Measurements from ENCODE around the gene MEF2C. TPM values are rescaled to one million over a fixed set of nuclear protein-coding genes. Genes with fewer than 3 reads are reported as not detected.

Gene MEF2C
- polyA plus RNA-seq, 1 donor (not counting 4 experiments of a cell fraction or from before 2014, with no cell fraction given), result 0.10 TPM

DNA sequence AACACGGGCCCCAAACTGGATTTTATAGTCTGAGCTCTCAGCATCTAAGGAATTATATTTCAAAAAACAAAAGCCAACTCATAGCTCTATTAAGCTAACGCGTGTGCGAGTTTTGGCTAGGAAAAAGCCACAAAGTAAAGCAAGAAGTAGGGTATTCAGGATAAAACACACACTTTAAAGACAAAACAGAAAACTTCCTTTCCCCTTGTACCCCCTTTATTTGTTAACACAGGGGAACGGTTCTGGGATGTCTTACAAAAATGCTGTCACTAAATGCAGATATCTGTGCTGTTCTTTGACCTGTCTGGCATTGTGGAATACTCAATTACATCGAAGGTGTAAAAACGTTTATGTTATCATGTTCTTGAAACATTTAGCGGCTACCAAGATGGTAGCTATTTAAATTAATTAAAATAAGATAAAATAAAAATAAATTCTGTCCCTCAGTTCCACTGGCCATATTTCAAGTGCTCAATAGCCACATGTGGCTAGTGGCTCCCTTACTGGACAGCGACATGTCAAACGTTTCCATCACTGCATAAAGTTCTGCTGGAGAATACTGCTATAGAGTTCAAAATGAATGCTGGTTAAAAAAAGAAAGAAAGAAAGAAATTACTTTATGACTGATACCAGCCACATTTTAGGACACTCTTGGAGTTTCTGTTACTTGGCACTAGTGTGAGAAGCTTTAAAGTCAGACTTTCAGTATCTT, 7.2 kb upstream of the MEF2C start:
- no peak overlapping the region for H3K27ac ChIP-seq (ENCODE audit: control insufficient read depth, insufficient read depth, low read length)
- no peaks in the 10 kb centered on the region for H3K79me2 ChIP-seq (ENCODE audit: control insufficient read depth, insufficient read depth, low read length)
- no peak overlapping the region for H3K4me2 ChIP-seq (ENCODE audit: control insufficient read depth, extremely low read depth, insufficient read depth, low read depth, low read length)
- no peak for FAIRE-seq
- TF ChIP-seq, protein P1, sequence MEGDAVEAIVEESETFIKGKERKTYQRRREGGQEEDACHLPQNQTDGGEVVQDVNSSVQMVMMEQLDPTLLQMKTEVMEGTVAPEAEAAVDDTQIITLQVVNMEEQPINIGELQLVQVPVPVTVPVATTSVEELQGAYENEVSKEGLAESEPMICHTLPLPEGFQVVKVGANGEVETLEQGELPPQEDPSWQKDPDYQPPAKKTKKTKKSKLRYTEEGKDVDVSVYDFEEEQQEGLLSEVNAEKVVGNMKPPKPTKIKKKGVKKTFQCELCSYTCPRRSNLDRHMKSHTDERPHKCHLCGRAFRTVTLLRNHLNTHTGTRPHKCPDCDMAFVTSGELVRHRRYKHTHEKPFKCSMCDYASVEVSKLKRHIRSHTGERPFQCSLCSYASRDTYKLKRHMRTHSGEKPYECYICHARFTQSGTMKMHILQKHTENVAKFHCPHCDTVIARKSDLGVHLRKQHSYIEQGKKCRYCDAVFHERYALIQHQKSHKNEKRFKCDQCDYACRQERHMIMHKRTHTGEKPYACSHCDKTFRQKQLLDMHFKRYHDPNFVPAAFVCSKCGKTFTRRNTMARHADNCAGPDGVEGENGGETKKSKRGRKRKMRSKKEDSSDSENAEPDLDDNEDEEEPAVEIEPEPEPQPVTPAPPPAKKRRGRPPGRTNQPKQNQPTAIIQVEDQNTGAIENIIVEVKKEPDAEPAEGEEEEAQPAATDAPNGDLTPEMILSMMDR (optimal IDR thresholded peaks at IDR 0.05 in 1 of 3, IDR thresholded peaks at IDR 0.05 in 1 of 3, conservative IDR thresholded peaks at IDR 0.05 in 1 of 3; ENCODE audit: extremely low read depth in 1 of 3, insufficient read depth in 2 of 3, low read length in 3 of 3), result no peak
- TF ChIP-seq EZH2 (IDR thresholded peaks at IDR 0.05; ENCODE audit: low read length), result no peak
- no peak overlapping the region for H2AFZ ChIP-seq (ENCODE audit: control insufficient read depth, low read length)
- H3K4me3 ChIP-seq (ENCODE audit: control insufficient read depth in 2 of 3, extremely low read depth in 1 of 3, insufficient read depth in 2 of 3, low read depth in 1 of 3, low read length in 3 of 3), result no peak overlapping the region
- H3K36me3 ChIP-seq (ENCODE audit: control insufficient read depth in 2 of 2, extremely low read depth in 1 of 2, insufficient read depth in 2 of 2, low read length in 2 of 2), result no peaks in the 10 kb centered on the region
- peaks cover 16% of the 10 kb centered on the region for H3K27me3 ChIP-seq (ENCODE audit: control insufficient read depth, extremely low read depth, insufficient read depth, low read length)
- no peak for DNase-seq (ENCODE audit: low read depth, low spot score)
- H3K9me1 ChIP-seq (ENCODE audit: control insufficient read depth, extremely low read depth, insufficient read depth, low read length), result no peaks in the 10 kb centered on the region
- dilution Hi-C loops (cut with MboI; ENCODE audit: extremely low pct_ligation_motif_present, low sequenced_read_pairs), result no loop called here
- H3K4me1 ChIP-seq (ENCODE audit: control insufficient read depth, extremely low read depth, insufficient read depth, low read length), result no peaks in the 10 kb centered on the region
- no peaks in the 10 kb centered on the region for H4K20me1 ChIP-seq (ENCODE audit: control insufficient read depth, extremely low read depth, insufficient read depth, low read length)
- no peak overlapping the region for H3K9ac ChIP-seq (ENCODE audit: control insufficient read depth, extremely low read depth, insufficient read depth, low read length)
- H3K9me3 ChIP-seq (ENCODE audit: control insufficient read depth, low read depth, low read length), result no peaks in the 10 kb centered on the region

DNA sequence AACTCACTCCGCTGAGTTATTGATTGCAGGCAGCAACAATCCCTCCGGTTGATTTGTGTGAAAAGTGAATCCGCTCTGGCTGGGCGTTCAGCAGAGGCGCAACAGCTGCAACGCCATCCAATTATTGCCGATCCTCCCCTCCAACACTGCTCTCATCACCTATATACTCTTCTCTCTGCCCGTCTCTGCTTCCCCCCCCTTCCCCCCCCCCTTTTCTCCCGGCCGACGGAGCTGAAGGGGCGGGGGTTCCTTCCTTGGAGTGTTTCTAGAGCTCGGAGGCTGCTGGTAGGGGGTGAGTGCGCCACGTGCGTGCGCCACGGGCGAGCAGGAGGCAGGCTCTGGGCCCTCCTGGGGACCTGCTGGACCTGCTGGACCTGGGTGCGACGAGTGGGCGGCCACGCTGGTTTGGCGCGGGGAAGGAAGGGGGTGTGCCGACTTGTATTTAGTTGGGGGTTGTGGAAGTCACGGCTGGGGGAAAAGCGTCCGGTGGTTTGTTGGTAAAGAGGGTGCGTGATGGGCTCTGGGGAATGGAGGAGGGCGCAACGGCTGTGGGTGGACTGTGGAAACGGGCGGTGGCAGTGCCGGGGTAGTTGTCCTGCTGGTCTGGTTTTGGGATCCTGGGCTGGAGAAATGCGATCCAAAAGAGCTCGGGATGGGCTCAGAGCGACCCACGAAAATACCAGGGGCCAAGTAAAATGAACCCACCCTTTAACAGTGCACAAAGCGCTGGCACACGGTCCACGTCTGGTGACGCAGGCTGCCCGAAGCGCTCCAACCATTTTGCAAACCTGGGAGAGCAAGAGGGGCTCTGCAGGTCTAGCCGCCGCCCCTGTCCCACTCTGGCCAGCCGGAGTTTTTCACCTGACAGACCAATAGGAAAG, 6.4 kb upstream of the MEF2C start:
- FAIRE-seq (no peak), DNase-seq (ENCODE audit: low read depth, low spot score) (no peak)
- Histone ChIP-seq H3K9ac (ENCODE audit: control insufficient read depth, extremely low read depth, insufficient read depth, low read length) (no peak overlapping the region), H3K79me2 (ENCODE audit: control insufficient read depth, insufficient read depth, low read length) (no peaks in the 10 kb centered on the region), H3K36me3 (ENCODE audit: control insufficient read depth in 2 of 2, extremely low read depth in 1 of 2, insufficient read depth in 2 of 2, low read length in 2 of 2) (no peaks in the 10 kb centered on the region), H3K4me1 (ENCODE audit: control insufficient read depth, extremely low read depth, insufficient read depth, low read length) (peaks cover under 1% of the 10 kb centered on the region), H4K20me1 (ENCODE audit: control insufficient read depth, extremely low read depth, insufficient read depth, low read length) (no peaks in the 10 kb centered on the region), H3K27ac (ENCODE audit: control insufficient read depth, insufficient read depth, low read length) (no peak overlapping the region), H2AFZ (ENCODE audit: control insufficient read depth, low read length) (peak overlapping the region; percentile 22), H3K4me3 (ENCODE audit: control insufficient read depth in 2 of 3, extremely low read depth in 1 of 3, insufficient read depth in 2 of 3, low read depth in 1 of 3, low read length in 3 of 3) (no peak overlapping the region), H3K4me2 (ENCODE audit: control insufficient read depth, extremely low read depth, insufficient read depth, low read depth, low read length) (peak overlapping the region; percentile 45), H3K9me3 (ENCODE audit: control insufficient read depth, low read depth, low read length) (no peaks in the 10 kb centered on the region), H3K9me1 (ENCODE audit: control insufficient read depth, extremely low read depth, insufficient read depth, low read length) (no peaks in the 10 kb centered on the region), H3K27me3 (ENCODE audit: control insufficient read depth, extremely low read depth, insufficient read depth, low read length) (peaks cover 19% of the 10 kb centered on the region)
- dilution Hi-C loops (cut with MboI; ENCODE audit: extremely low pct_ligation_motif_present, low sequenced_read_pairs), result no loop called here
- TF ChIP-seq EZH2 (IDR thresholded peaks at IDR 0.05; ENCODE audit: low read length), result peak; percentile 73
- TF ChIP-seq, protein P1 (optimal IDR thresholded peaks at IDR 0.05 in 1 of 3, IDR thresholded peaks at IDR 0.05 in 1 of 3, conservative IDR thresholded peaks at IDR 0.05 in 1 of 3; ENCODE audit: extremely low read depth in 1 of 3, insufficient read depth in 2 of 3, low read length in 3 of 3), result no peak

Measured in keratinocyte (primary cell).